Measurements from ENCODE around the gene PDS5B. TPM values are rescaled to one million over a fixed set of nuclear protein-coding genes. Genes with fewer than 3 reads are reported as not detected.
A peak's percentile ranks its signal among the peaks of the same experiment; 100 is the strongest.

PDS5B gene
- 8.6 and 8.7 TPM in 2 replicates for total RNA-seq

- Histone ChIP-seq H3K4me3 (ENCODE audit: low read depth, low read length) (peak within 1 kb of the TSS; percentile 83), H3K36me3 (ENCODE audit: control insufficient read depth, insufficient read depth, low read length) (no peaks in the 10 kb centered on the region), H3K27me3 (ENCODE audit: control insufficient read depth, insufficient read depth, low read length) (no peaks in the 10 kb centered on the region)
- TF ChIP-seq CTCF (IDR thresholded peaks at IDR 0.05; ENCODE audit: insufficient read depth, low read length, severe bottlenecking), result peak; percentile 70
- no peak for FAIRE-seq
- DNase-seq (ENCODE audit: low read depth), result peak; percentile 77
Measured at GRCh38 chr13:32586080-32586900, at the start of gene PDS5B. Gene PDS5B (plus strand): TSS chr13:32586452. CDS start chr13:32648773, 62,321 bp downstream.

GRCh38 chr13:32537580-32538142, 48.6 kb upstream of the PDS5B start:
- Histone ChIP-seq H3K4me3 (ENCODE audit: low read depth, low read length) (peak overlapping the region; percentile 45), H3K36me3 (ENCODE audit: control insufficient read depth, insufficient read depth, low read length) (peaks cover 2% of the 10 kb centered on the region), H3K27me3 (ENCODE audit: control insufficient read depth, insufficient read depth, low read length) (no peaks in the 10 kb centered on the region)
- FAIRE-seq, result no peak
- no peak for DNase-seq (ENCODE audit: low read depth)
- TF ChIP-seq CTCF (IDR thresholded peaks at IDR 0.05; ENCODE audit: insufficient read depth, low read length, severe bottlenecking), result no peak

GRCh38 chr13:32538143-32538620, 48.1 kb upstream of the PDS5B start:
- peak; percentile 51 for DNase-seq (ENCODE audit: low read depth)
- H3K36me3 ChIP-seq (ENCODE audit: control insufficient read depth, insufficient read depth, low read length), result peaks cover 2% of the 10 kb centered on the region
- TF ChIP-seq CTCF (IDR thresholded peaks at IDR 0.05; ENCODE audit: insufficient read depth, low read length, severe bottlenecking), result no peak
- FAIRE-seq, result no peak
- H3K27me3 ChIP-seq (ENCODE audit: control insufficient read depth, insufficient read depth, low read length), result no peaks in the 10 kb centered on the region
- peak overlapping the region; percentile 45 for H3K4me3 ChIP-seq (ENCODE audit: low read depth, low read length)

GRCh38 chr13:32538621-32539246, 47.5 kb upstream of the PDS5B start, which contains the start of gene N4BP2L2:
Gene N4BP2L2 (minus strand): TSS chr13:32538795. CDS start chr13:32537027, 1,768 bp downstream.
- Histone ChIP-seq H3K4me3 (ENCODE audit: low read depth, low read length) (peak within 1 kb of the TSS; percentile 45), H3K36me3 (ENCODE audit: control insufficient read depth, insufficient read depth, low read length) (peaks cover 2% of the 10 kb centered on the region), H3K27me3 (ENCODE audit: control insufficient read depth, insufficient read depth, low read length) (no peaks in the 10 kb centered on the region)
- TF ChIP-seq CTCF (IDR thresholded peaks at IDR 0.05; ENCODE audit: insufficient read depth, low read length, severe bottlenecking), result peak; percentile 16
- DNase-seq (ENCODE audit: low read depth), result peak; percentile 94
- no peak for FAIRE-seq

GRCh38 chr13:32542221-32542620, 44.0 kb upstream of the PDS5B start:
- Histone ChIP-seq H3K27me3 (ENCODE audit: control insufficient read depth, insufficient read depth, low read length) (peaks cover 1% of the 10 kb centered on the region), H3K4me3 (ENCODE audit: low read depth, low read length) (no peak overlapping the region), H3K36me3 (ENCODE audit: control insufficient read depth, insufficient read depth, low read length) (no peaks in the 10 kb centered on the region)
- DNase-seq (ENCODE audit: low read depth) (no peak), FAIRE-seq (no peak)
- TF ChIP-seq CTCF (IDR thresholded peaks at IDR 0.05; ENCODE audit: insufficient read depth, low read length, severe bottlenecking), result no peak

Data from bronchial epithelial cell (primary cell).